Keratinocyte (primary cell): ENCODE results near the gene ZCCHC18. TPM values are rescaled to one million over a fixed set of nuclear protein-coding genes. Genes with fewer than 3 reads are reported as not detected.

Source experiments
- DNase-seq: peaks from one replicate; pipeline ENCODE4 v3.0.0-alpha.2; 2011; ENCODE audit warnings: low read depth, missing footprints, low spot score
- FAIRE-seq: peaks from 2 replicates; lab custom pipeline; 2011; peaks lifted over from hg19 to GRCh38; lab: Jason Lieb, UNC
- H2AFZ ChIP-seq: 2 replicates; pipeline ENCODE4 v1.6.0; 2012; ENCODE audit warnings: low read length, control low read depth, inconsistent platforms; ENCODE audit not compliant: control insufficient read depth
- H3K27ac ChIP-seq: 2 replicates; pipeline ENCODE4 v1.5.1; 2011; ENCODE audit warnings: low read length; ENCODE audit not compliant: control insufficient read depth, insufficient read depth
- H3K27me3 ChIP-seq: 3 replicates; pipeline ENCODE4 v1.6.0; 2011; ENCODE audit warnings: low read length; ENCODE audit not compliant: control insufficient read depth, insufficient read depth; ENCODE audit errors: extremely low read depth
- H3K36me3 ChIP-seq, 2 experiments: 2 replicates in 1 of 2; 3 replicates in 1 of 2; pipeline ENCODE4 v1.5.1; 2011; ENCODE audit warnings: low read length in 2 of 2, mild to moderate bottlenecking in 1 of 2; ENCODE audit not compliant: control insufficient read depth in 2 of 2, insufficient read depth in 2 of 2; ENCODE audit errors: extremely low read depth in 1 of 2
- H3K4me1 ChIP-seq: 3 replicates; pipeline ENCODE4 v1.5.1; 2011; ENCODE audit warnings: low read length; ENCODE audit not compliant: control insufficient read depth, insufficient read depth; ENCODE audit errors: extremely low read depth
- H3K4me2 ChIP-seq: 3 replicates; pipeline ENCODE4 v1.6.0; 2011; ENCODE audit warnings: low read depth, low read length; ENCODE audit not compliant: control insufficient read depth, insufficient read depth; ENCODE audit errors: extremely low read depth
- H3K4me3 ChIP-seq, 3 experiments: fragments of 200-600 bp in 1 of 3; sonication (generic) in 1 of 3; 2 replicates in 2 of 3; 3 replicates in 1 of 3; pipeline ENCODE4 v1.5.1; 2011 to 2016; ENCODE audit warnings: low read length in 3 of 3, mild to moderate bottlenecking in 3 of 3, control low read depth in 2 of 3, inconsistent platforms in 1 of 3, low read depth in 1 of 3, mixed read lengths in 1 of 3, mixed run types in 1 of 3, moderate library complexity in 1 of 3; ENCODE audit not compliant: control insufficient read depth in 2 of 3, insufficient read depth in 2 of 3; ENCODE audit errors: extremely low read depth in 1 of 3
- H3K79me2 ChIP-seq: 2 replicates; pipeline ENCODE4 v1.6.0; 2012; ENCODE audit warnings: low read length; ENCODE audit not compliant: control insufficient read depth, insufficient read depth
- H3K9ac ChIP-seq: 3 replicates; pipeline ENCODE4 v1.6.0; 2011; ENCODE audit warnings: low read length; ENCODE audit not compliant: control insufficient read depth, insufficient read depth; ENCODE audit errors: extremely low read depth
- H3K9me1 ChIP-seq: 3 replicates; pipeline ENCODE4 v1.6.0; 2011; ENCODE audit warnings: low read length; ENCODE audit not compliant: control insufficient read depth, insufficient read depth; ENCODE audit errors: extremely low read depth
- H3K9me3 ChIP-seq: 2 replicates; pipeline ENCODE4 v1.5.1; 2012; ENCODE audit warnings: low read depth, low read length; ENCODE audit not compliant: control insufficient read depth
- H4K20me1 ChIP-seq: 3 replicates; pipeline ENCODE4 v1.6.0; 2011; ENCODE audit warnings: low read length; ENCODE audit not compliant: control insufficient read depth, insufficient read depth; ENCODE audit errors: extremely low read depth
- CTCF ChIP-seq, 3 experiments: IDR thresholded peaks in 1 of 3; conservative IDR thresholded peaks in 1 of 3; optimal IDR thresholded peaks in 1 of 3; 2 replicates in 2 of 3; 3 replicates in 1 of 3; pipeline versions ENCODE3 to v1.5.1; 2011; ENCODE audit warnings: low read length in 3 of 3, mild to moderate bottlenecking in 3 of 3, moderate library complexity in 2 of 3, control low read depth in 1 of 3, inconsistent platforms in 1 of 3; ENCODE audit not compliant: insufficient read depth in 2 of 3; ENCODE audit errors: extremely low read depth in 1 of 3
- EZH2 ChIP-seq: IDR thresholded peaks from one replicate; pipeline ENCODE4 v1.6.1; 2012; ENCODE audit warnings: inconsistent platforms, mild to moderate bottlenecking, low read length, moderate library complexity
- dilution Hi-C: fragments of 300-500 bp; cut with MboI; formaldehyde crosslinking; loops from one replicate; pipeline ENCODE4 v1.7.0; 2020; ENCODE audit warnings: low sequenced_read_pairs; ENCODE audit not compliant: extremely low pct_ligation_motif_present
- polyA plus RNA-seq, 5 experiments: library from polyadenylated mRNA; depleted of rRNA in 3 of 5; stranded (reverse) in 3 of 5; stranded (forward) in 1 of 5; unstranded in 1 of 5; fragments of >200 nt; gene quantifications; 1 replicate in 1 of 5; 2 replicates in 3 of 5; 3 replicates in 1 of 5; pipeline versions ENCODE4 v1.2.1 to v1.2.3, GENCODE V29; 2011 to 2012; ENCODE audit warnings: missing spikeins in 2 of 5, low read depth in 1 of 5, low replicate concordance in 1 of 5

The ZCCHC18 gene
- polyA plus RNA-seq, 1 donor (not counting 4 experiments of a cell fraction or from before 2014, with no cell fraction given) = not detected

DNA sequence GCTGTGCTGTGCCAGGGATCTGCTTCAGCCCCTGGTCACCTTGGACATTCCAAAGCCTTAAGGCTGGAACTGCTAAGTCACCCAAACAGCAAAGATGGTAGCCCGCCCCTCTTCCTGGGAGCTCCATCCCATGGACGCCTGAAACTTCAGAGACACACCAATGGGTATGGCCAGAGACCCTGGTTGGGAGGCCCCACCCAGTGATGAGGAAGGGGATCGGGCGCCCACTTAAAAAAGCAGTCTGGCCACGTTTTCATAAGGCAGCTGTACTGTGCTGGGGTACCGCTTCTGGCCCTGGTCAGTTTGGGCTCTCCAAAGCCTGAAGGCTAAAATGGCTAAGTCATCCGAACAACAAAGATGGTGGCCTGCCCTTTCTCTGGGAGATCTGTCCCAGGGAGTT, 26.8 kb upstream of the ZCCHC18 start:
- Histone ChIP-seq H4K20me1 (no peaks in the 10 kb centered on the region), H3K4me1 (no peaks in the 10 kb centered on the region), H3K27me3 (no peaks in the 10 kb centered on the region), H3K79me2 (no peaks in the 10 kb centered on the region), H2AFZ (no peak overlapping the region), H3K27ac (no peak overlapping the region), H3K4me3 (no peak overlapping the region), H3K36me3 (no peaks in the 10 kb centered on the region), H3K4me2 (no peak overlapping the region), H3K9me3 (no peaks in the 10 kb centered on the region), H3K9me1 (no peaks in the 10 kb centered on the region), H3K9ac (no peak overlapping the region)
- FAIRE-seq = no peak
- TF ChIP-seq EZH2 (no peak), CTCF (optimal IDR thresholded peaks at IDR 0.05 in 1 of 3, IDR thresholded peaks at IDR 0.05 in 1 of 3, conservative IDR thresholded peaks at IDR 0.05 in 1 of 3; ENCODE audit: extremely low read depth in 1 of 3, insufficient read depth in 2 of 3, low read length in 3 of 3) (no peak)
- no peak for DNase-seq
- dilution Hi-C loops = no loop called here

GRCh38 chrX:104085919-104086318, 26.4 kb upstream of the ZCCHC18 start:
- no peaks in the 10 kb centered on the region for H3K4me1 ChIP-seq
- FAIRE-seq = no peak
- TF ChIP-seq EZH2 = no peak
- no peak for TF ChIP-seq CTCF (optimal IDR thresholded peaks at IDR 0.05 in 1 of 3, IDR thresholded peaks at IDR 0.05 in 1 of 3, conservative IDR thresholded peaks at IDR 0.05 in 1 of 3; ENCODE audit: extremely low read depth in 1 of 3, insufficient read depth in 2 of 3, low read length in 3 of 3)
- H3K9me1 ChIP-seq = no peaks in the 10 kb centered on the region
- no peaks in the 10 kb centered on the region for H3K27me3 ChIP-seq
- H4K20me1 ChIP-seq = no peaks in the 10 kb centered on the region
- H3K9ac ChIP-seq = no peak overlapping the region
- no peaks in the 10 kb centered on the region for H3K79me2 ChIP-seq
- dilution Hi-C loops = no loop called here
- no peak overlapping the region for H3K27ac ChIP-seq
- no peaks in the 10 kb centered on the region for H3K9me3 ChIP-seq
- H3K4me3 ChIP-seq = no peak overlapping the region
- no peak overlapping the region for H3K4me2 ChIP-seq
- no peak overlapping the region for H2AFZ ChIP-seq
- H3K36me3 ChIP-seq = no peaks in the 10 kb centered on the region
- no peak for DNase-seq
